HG02588 (cell line): ENCODE measurements around the gene RBM38.

Experiments
- ATAC-seq: cut with Tn5 transposase; IDR thresholded peaks from one replicate; pipeline ENCODE4 v1.9.1; 2021; ENCODE audit warnings: mild to moderate bottlenecking, moderate library complexity; ENCODE audit not compliant: unreplicated experiment

RBM38 gene

DNA sequence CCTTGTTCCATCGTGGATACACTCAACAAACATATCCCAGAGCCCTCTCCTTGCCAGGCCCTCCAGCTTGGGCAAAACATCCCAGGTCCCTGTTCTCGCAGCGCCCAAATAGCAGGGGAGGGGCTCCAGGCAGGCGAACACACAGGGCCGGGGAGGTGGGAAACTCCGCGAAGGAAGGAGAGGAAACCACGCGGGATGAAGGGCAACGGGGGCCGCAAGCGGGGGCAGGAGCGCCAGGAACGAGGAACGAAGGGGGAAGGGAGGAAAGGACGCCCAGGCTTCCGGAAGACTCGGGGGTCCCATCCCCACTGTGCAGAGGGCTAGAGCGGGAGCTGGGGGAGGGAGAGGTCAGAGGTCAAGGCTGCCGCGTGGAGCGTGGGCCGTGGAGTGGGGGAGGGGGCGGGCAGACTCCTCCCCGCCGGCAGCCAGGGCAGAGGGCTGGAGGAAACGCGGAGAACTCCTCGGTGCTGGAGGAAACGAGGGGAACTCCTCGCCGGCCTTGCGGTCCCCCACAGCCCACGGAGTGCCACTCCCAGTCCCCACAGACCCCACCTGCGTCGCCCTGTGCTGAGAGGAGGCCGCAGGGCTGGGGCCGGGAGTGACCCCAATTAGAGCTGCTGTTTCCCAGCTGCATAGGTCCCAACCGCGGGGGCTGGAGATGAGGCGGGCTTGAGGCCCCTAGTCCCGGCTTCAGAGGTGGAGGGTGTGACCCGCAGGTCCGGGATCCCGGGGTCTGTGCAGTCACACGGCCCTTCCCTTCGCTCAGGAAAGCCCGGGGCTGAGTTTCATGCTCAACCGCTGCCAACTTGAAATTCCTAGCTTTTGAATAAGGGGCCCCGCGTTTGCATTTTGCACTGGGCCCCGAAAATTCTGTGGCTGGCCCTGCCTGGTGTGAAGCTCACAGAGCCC, 1.2 kb upstream of the RBM38 start:
- ATAC-seq, result no peak

DNA sequence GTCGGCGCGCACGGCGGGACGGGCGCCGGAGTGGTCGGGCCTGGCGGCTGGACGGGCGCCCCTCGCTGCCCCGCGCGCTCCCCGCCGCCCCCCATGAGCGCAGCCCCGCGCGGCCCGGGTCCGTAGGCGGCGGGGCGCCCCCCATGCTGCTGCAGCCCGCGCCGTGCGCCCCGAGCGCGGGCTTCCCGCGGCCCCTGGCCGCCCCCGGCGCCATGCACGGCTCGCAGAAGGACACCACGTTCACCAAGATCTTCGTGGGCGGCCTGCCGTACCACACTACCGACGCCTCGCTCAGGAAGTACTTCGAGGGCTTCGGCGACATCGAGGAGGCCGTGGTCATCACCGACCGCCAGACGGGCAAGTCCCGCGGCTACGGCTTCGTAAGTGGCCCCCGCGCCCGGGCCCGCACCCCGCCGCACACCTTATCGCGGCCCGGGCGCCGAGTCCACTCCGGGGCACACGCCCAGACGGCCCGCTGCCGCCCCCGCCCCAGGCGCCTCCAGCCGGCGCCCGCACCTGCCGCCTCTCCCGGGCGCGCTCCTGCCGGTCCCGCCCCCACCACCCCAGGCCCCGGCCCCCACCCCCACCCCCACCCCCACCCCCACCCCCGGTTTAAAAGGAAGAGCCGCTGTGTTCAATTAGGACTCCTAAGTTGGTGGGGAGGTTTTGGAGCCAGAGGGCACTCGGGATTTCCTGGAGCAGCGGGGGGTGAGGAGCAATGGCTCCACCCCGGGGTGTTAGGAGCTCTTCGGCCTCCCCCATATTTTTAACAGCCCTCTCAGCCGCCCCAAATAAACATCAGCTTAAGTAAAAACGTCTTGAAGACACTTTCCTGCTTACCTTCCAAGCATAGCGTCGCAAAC, 474 bp downstream of the RBM38 start:
- peak; percentile 9 for ATAC-seq

DNA sequence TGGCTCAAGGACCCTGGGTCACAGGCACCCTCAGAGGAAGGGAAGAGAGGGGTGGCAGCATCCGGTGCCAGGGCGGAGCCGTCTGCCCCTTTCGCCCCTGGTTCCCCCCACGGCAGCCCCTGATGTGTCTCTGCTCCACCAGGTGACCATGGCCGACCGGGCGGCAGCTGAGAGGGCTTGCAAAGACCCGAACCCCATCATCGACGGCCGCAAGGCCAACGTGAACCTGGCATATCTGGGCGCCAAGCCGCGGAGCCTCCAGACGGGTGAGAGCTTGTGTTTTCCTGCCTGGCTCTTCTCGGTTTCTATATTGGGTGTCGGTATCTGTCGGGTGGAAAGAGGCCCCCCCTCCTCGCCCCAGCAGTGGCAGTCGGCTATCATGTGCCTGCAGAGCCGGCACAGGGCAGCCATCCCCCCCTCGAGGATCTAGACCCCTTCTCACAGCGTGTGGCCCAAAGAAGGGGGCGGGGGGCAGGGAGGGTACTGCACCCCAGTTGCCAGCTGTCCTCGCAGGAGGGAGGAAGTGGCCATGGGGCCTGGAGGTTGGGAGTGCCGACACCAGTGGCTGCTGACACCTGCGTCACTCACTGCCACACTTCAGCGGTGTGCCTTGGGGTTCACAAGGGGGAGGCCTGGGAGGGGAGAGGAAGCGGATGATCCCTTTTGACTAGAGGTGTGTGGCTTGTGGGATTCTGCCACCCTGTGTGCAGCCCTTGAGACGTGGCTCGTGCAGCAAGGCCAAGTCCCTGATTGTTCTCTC, 1.5 kb downstream of the RBM38 start:
- no peak for ATAC-seq

DNA sequence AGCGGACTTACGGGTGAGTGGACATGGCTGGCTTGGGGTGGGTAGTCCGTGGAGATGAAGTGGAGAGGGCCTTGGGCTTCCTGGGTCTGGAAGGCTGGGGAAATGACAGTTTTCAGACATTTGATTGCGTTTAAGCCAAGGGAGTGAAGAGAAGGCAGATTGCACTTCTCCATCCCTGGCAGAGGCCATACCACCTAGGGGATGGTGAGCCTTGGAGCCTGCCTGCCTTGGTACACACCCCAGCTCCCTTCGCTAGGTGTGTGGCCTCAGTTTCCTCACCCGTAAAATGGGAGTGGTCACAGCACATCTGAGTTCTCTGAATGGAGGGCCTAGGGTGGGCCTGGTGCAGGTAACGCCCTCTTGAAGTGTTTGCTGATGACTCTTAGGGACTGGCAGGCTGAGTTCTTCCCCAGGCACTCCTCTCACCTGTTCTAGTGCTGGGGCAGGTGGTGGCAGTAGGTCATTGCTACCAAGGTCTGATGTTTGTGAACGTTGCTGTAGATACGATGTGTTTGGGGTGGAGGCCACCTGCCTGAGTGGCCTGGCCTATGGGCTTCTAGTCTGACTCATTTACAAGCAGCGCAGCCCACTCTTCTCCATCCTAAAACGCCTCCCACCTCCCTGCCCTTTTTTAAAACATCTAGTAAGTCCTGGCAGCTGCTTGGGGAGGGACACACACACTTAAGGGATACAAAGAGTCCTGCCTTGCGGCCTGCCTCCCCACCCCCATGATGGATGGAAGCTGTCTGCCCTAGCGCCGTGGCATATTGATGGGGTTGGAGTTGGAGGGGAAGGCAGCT, 2.3 kb downstream of the RBM38 start:
- ATAC-seq, result no peak

DNA sequence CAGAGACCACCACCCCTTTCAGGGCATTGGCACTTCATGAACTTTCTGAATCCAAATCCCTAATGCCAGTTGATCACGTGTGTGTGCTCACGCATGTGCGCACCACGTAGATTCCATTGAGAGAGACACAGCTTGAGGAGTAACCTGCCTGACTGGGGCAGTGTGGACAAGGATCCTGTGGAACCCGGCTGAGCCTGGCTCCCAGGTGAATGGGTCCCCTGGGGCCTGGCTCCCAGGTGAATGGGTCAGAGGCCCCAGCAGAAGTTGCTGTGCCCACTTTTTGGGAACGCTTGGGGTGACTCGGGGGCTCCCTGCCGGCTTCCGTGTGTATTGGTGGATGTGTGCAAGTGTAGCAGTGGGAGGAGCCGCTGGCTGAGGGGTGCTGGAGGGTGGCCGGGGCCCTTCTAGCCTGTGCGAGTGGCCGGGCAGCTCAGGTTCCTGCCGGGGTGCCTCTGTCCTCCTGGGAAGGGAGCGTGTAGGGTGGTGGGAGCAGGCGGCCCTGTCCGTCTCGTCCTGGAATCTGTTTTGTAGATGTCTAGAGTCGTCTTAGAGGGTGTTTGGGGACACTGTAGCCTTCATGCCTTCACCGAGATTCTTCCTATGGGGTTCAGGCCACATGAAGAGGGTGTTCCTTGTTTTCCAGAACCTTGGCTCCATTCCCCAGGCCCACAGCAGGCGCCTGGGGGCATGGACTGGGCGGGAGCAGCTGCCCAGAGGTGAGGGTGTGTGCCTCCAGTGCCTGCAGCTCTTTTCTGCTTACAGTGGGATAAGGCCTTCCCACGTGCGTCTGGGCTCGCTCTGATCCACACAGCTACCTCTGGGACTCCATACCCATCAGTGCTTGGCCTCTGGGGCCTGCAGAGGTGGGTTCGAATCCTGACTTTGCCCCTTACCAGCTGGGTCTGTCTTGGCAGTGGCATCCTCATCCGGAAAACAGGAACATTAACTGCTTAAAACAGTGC, 3.2 kb downstream of the RBM38 start:
- ATAC-seq, result no peak

DNA sequence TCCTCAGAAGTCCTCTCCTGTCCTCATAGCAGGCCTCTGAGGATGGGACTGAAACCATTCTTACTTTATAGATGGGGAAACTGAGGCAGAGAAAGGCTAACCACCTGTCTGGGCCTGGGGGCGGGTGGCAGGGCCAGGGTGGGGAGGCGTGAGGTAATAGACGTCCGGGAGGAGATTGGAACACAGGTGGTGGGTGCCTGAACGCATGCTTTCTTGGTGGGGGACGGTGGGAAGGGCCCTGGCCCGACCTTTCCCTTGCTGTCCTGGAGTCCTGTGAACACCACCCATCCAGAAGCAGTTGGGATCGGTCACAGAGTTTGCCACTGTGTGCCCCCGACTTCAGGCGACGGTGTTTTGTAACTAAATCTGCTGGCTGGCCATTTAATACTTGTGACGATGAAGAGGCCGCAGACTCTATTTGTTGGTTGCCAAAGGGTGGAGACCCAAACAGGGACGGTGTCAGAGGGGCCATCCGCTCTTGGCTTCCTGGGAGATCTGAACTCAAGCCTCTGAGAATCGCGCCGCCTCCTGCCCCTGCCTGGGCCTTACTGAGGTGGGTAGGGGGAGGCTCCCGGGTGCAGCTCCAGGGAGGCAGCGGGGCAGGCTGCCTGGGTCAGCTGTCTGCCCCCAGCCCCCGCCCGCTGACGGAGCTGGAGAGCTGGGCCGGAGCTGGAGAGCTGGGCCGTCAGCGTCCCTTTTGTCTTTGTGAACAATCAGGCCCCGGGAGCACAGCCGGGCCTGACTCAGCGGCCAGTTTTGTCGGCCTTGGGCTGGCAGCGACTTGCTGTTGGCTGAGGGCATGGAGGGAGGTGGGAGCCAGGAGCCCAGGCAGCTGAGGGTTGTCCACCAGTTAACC, 4.1 kb downstream of the RBM38 start:
- ATAC-seq, result no peak

DNA sequence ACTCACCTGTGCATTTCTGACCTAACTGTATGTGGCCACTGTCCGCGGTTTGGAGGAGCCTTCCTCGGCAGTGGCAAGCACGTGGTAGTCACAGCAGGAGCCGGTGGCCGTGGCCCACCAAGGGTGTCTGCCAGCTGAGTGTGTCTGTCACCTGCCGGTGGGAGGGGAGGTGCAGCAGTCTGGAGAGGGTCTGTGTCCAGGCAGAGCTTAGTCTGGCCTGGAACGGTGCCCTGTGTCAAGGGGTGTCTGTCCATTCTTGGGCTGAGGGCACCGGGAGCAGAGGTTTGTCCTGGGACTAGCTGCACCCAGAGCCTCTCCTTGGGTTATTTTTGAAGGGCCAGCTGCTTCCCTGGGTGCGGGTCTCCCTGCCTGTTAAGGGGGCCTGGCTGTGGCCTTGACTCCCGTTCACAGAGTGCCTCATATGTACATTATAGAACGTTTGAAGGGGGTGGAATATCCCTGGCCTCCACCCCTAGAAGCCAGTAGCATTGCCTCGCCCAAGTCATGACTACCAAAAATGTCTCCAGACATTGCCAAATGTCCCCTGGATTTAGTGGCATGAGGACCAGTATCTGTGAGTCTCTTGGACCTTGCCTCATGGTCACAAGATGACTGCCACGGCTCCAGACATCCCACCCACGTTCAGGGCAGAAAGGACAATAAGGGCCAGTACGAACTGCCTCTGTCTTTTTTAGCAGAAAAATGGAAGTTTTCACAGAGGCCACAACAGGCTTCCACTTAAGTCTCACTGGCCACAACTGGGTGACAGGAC, 5.2 kb downstream of the RBM38 start:
- ATAC-seq, result no peak

DNA sequence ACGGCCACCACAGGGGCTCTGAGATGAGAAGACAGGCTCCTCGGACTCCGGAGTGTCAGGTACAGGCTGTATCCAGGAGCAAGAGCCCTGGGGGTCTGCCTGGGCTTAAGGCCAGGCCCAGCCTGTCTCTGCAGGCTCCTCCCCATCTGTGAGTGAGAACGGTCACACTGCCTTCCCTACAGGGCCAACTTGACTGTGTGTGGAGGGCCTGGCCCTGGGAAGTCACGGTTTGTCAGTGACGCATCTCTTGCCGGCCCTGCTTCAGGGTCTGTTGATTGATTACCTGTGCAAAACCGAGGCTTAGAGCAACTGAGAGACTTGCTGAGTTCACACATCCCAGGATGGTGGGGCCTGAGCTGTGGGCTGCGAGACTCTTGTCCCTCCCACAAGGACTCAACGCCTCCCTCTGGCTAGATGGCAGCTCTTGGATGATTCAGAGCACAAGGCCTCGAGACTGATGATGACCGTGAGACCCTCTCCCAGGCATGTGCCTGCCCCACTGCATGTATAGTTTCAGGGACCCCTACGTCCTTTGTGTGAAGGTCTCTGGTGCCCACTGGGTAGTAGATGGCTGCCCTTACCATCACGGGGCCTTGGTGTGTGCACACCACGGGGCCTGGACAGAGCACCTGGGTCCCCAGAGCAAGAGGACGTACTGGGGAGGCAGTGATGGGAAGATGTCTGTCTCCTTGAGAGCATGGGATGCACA, 5.9 kb downstream of the RBM38 start:
- no peak for ATAC-seq

DNA sequence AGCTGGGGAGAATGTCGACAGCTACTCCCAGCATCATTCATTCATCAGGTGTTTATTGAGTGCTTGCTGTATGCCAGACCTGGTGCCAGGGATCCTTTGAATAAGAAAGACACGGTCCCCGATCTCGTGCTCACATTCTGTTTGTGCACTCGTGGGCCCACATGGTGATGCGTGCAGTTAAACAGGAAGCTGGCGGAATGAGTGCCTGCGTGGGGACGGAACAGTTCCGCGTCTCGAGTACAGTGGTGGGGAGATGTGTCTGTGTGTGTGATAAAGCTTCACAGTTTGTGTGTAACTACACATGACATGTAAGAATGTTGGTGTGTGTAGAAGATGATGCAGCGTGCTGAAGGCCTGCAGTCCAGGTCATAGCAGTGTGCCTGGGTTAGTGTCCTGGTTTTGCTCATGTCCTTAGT, 6.5 kb downstream of the RBM38 start:
- ATAC-seq, result no peak

DNA sequence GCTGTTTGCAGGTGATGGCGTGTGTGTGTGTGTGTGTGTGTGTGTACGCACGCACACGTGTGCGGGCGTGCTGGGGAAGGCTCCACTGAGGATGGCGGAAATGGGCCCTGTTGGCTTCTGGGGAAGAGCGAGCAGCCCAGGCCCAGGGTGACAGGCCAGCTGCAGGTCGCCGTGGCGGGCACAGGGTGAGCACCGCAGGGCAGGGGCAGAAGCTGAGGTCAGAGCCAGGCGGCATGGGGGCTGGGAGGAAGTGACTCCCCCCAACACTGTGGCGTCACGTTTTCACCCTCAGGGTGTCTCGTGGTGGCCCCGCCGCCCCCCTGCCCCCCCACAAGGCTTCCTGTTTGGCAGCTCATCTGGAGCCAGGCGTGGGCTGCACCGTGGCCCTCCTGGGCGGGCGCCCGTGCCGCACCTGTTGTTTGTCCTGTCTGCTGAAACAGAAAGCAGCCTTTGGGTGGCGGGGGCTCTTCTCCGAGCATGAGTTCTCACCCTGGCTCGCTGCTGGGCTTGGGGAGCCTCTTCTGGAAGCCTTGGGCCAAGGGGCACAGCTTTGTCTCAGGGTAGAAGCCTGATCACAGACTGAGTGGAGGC, 7.1 kb downstream of the RBM38 start:
- peak; percentile 52 for ATAC-seq

DNA sequence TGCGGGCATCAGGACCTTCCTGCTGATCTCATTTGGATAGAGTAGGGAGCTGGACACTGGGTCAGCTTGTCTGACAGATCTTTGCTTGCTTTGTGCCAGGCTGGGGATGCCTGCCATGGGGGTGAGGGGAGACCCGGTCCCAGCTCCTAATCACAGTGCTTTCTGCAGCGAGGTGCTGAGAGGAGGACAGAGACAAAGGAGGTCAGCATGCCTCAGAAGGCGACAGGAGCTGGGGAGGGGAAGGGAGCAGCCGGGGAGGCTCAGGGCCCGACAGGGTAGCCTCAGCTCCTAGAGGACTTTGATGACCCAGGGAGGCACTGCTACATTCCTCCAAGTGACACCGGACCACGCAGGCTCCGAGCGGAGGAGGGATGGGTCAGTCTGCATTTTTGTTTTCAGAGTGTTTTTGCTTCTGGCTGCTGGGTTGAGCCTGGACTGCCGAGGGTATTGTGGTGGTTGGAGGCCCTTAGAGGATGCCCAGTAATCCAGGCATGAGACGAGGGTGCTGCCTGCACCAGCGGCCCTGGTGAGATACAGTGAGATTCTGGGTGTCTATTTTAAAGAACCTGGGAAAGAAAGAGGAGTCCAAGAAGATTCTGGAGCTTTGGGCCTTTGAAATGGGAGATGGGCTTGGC, 7.8 kb downstream of the RBM38 start:
- ATAC-seq, result no peak

DNA sequence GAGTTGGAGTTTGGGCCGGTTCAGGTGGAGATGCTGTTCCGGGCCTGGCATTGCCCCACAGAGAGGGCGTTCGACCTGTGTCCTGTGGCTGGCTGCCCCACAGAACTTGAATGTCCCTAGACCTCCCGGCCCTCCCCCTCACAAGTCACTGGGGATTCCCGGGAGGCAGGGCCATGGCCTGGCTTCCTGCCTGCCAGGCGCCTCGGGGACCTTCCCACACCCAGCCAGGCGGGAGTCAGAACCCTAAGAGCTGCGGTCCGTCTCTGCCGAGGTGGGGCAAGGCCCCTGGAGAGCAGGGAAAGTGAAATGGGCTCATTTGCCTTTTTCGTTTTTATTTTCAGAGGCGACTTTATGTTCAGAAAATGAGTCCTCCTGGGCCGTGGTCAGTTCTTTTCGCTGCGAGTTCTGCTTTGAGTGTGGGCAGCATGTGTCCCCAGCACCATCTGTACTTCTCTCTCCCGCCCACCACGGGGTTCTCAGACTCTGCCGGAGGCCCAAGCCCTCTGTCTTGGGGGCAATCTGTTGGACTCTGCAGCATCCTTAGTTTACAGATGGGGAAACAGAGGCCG, 8.5 kb downstream of the RBM38 start:
- peak; percentile 47 for ATAC-seq

DNA sequence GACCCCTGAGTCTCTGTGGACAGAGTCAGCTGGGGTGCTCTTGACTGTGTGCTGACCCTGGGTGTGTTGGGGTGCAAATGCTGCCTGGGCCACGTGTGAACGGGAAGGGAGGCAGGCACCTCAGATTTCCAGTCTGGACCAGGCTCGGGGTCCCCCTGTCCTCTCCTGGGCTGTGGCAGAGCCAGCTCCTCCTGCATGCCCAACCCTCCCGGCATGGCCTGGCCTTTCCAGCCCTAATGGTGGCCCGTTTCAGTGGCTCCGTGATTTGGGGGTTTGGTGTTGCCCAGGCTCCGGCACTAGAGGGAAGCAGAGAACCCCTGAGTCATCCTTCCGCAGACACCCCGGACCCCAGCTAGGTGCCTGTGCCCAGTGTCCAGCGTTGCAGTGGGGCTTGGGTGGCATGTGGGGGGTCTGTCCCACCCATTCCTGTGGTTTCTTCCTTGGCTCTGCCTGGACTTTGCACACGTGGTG, 9.1 kb downstream of the RBM38 start:
- no peak for ATAC-seq

DNA sequence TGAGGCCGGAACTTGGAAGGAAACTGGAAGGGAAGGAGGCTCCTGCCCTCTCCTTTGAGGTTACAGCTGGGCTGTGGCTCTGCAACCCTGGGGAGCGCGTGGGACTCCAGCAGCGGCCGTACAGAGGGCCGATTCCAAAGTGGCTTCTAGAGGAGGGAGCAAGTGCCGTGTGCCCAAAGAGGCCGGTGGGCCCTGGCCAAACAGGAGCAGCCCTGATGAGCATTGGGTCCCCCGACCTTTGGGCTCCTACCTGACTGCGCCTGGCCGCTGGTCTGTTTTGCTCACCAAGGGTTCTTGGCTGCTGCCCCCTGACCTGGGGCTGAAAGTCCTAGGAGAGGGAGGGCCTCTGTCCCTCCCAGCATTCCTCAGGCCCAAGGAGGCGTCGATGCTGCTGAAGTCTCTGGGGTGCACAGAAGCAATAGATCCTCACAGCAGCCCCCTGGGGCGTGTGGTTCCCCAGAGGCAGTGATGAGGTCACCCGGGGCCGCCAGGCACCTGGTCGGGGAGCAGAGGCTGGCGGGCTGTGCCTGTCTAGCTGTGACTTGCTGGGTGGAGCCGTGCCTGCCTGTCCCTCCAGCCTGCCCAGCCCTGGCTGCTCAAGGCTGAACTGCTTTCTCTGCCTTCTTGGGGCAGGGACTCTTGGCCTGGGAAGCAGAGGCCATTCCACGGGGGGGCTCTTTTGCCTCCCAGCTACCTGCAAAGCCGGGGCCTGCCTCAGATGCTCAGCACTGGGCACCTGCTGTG, 9.8 kb downstream of the RBM38 start:
- ATAC-seq, result peak; percentile 23

DNA sequence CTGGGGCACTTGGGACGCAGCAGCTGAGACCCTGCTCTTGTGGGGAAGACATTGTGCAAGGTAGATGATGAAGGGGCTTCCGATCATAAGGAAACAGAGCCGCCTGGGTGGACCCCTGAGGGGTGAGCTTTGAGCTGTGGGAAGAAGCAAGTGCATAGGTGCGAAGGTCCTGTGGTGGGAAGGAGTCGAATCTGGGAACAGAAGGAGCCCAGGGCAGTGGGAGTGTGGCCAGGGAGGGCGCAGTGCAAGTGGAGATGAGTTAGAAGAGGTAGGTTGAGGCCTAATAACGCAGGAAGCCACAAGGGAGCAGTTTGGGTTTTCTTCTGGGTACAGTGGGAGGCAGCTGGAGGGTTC, 10.3 kb downstream of the RBM38 start:
- ATAC-seq, result no peak
